CD4-positive, alpha-beta memory T cell (primary cell): ENCODE data around the gene LGALS1. TPM values are rescaled to one million over a fixed set of nuclear protein-coding genes. Genes with fewer than 3 reads are reported as not detected.
A peak's percentile ranks its signal among the peaks of the same experiment; 100 is the strongest.

ENCODE experiments used
- CTCF ChIA-PET: fragments of 350-600 bp; sonication (Branson Sonifier 250); formaldehyde crosslinking; loops from one replicate; lab custom pipeline; 2021; ENCODE audit warnings: inconsistent platforms; ENCODE audit not compliant: partially characterized antibody; lab: Charles Lee
- POLR2A ChIA-PET: fragments of 350-600 bp; sonication (Branson Sonifier 250); formaldehyde crosslinking; loops from one replicate; lab custom pipeline; 2021; ENCODE audit not compliant: partially characterized antibody; lab: Charles Lee
- DNase-seq, 5 donors: peaks; one replicate each; pipeline versions ENCODE4 v3.0.0 to v3.0.0-alpha.2; 2020 to 2022; ENCODE audit warnings: mixed read lengths in 1 of 5
- H3K27ac ChIP-seq: one replicate; pipeline ENCODE4 v1.7.0; 2013; ENCODE audit warnings: low read depth, low read length
- H3K27me3 ChIP-seq: 2 replicates; pipeline ENCODE4 v1.7.0; 2013; ENCODE audit warnings: mild to moderate bottlenecking, low read length, moderate library complexity; ENCODE audit not compliant: insufficient read depth
- H3K36me3 ChIP-seq: 2 replicates; pipeline ENCODE4 v1.7.0; 2013; ENCODE audit warnings: mild to moderate bottlenecking, low read length, moderate library complexity; ENCODE audit not compliant: insufficient read depth
- H3K4me1 ChIP-seq: 2 replicates; pipeline ENCODE4 v1.7.0; 2013; ENCODE audit warnings: mild to moderate bottlenecking, low read length, moderate library complexity; ENCODE audit not compliant: insufficient read depth
- H3K4me3 ChIP-seq, 2 donors: one replicate each; pipeline ENCODE4 v1.7.0; 2013; ENCODE audit warnings: low read length in 2 of 2, mild to moderate bottlenecking in 1 of 2
- H3K9me3 ChIP-seq, 2 donors: one replicate each; pipeline ENCODE4 v1.7.0; 2013; ENCODE audit warnings: low read length in 2 of 2, control low read depth in 1 of 2; ENCODE audit not compliant: control insufficient read depth in 1 of 2
- H3K27ac Mint-ChIP-seq, 7 donors: one replicate each; pipeline ENCODE4 v1.8.0; 2020 to 2021; ENCODE audit warnings: mixed read lengths in 7 of 7, mild to moderate bottlenecking in 6 of 7, inconsistent platforms in 3 of 7, moderate library complexity in 3 of 7
- H3K27me3 Mint-ChIP-seq, 2 donors: one replicate each; pipeline ENCODE4 v1.8.0; 2020 to 2021; ENCODE audit warnings: mixed read lengths in 2 of 2
- H3K36me3 Mint-ChIP-seq, 2 donors: one replicate each; pipeline ENCODE4 v1.8.0; 2020 to 2021; ENCODE audit warnings: mixed read lengths in 2 of 2, inconsistent platforms in 1 of 2, mild to moderate bottlenecking in 1 of 2
- H3K4me1 Mint-ChIP-seq, 4 donors: one replicate each; pipeline ENCODE4 v1.8.0; 2020 to 2021; ENCODE audit warnings: mixed read lengths in 4 of 4, mild to moderate bottlenecking in 1 of 4
- H3K4me3 Mint-ChIP-seq, 8 donors: one replicate each; pipeline ENCODE4 v1.8.0; 2020 to 2021; ENCODE audit warnings: mixed read lengths in 8 of 8, mild to moderate bottlenecking in 7 of 8, moderate library complexity in 6 of 8, inconsistent platforms in 3 of 8
- H3K9me3 Mint-ChIP-seq, 8 donors: one replicate each; pipeline ENCODE4 v1.8.0; 2020 to 2021; ENCODE audit warnings: mixed read lengths in 8 of 8, mild to moderate bottlenecking in 5 of 8, inconsistent platforms in 3 of 8, moderate library complexity in 1 of 8
- intact Hi-C: fragments of 100-400 bp; cut with micrococcal nuclease; formaldehyde crosslinking; loops from one replicate; pipeline ENCODE4 v1.15.1; 2023
- polyA plus RNA-seq, 2 donors: library from polyadenylated mRNA; unstranded; fragments of 300-500 nt; fragmentation: Illumina TruSeq; gene quantifications; one replicate each; pipeline ENCODE4 v1.2.3, GENCODE V29; 2021
- total RNA-seq, 2 experiments: library from RNA; stranded (reverse); gene quantifications; one replicate each; pipeline ENCODE4 v1.2.3, GENCODE V29; 2021

The LGALS1 gene
- total and polyA plus RNA-seq, 4 experiments from 2014 or later = 64.8 to 358 (median 192) TPM

GRCh38 chr22:37636949-37637273, 38.5 kb upstream of the LGALS1 start:
- H3K27me3 ChIP-seq = no peaks in the 10 kb centered on the region
- ChIA-PET CTCF (interaction anchor here (1.0 to 22.8 kb wide), 10 partner anchors 3 to 70 kb away, joined by 4 to 558 read pairs (median 10); partner anchors contain the start of genes GGA1, LGALS1, NOL12 and PDXP), POLR2A (interaction anchor here (0.8 to 12.1 kb wide), 9 partner anchors 8 to 49 kb away, joined by 3 to 247 read pairs (median 17); partner anchors contain the start of genes GGA1, LGALS1, NOL12 and PDXP)
- peaks cover 4% of the 10 kb centered on the region for H3K36me3 ChIP-seq
- Mint-ChIP-seq H3K4me1 (peaks cover 44 to 87% (median 60%) of the 10 kb centered on the region in 4 donors), H3K36me3 (peaks cover 0 to 27% of the 10 kb centered on the region in 2 donors), H3K27ac (peak overlapping the region; percentile 87 to 94 (median 91)), H3K4me3 (peak overlapping the region in 6 of 8 donors; percentile 9 to 96 (median 68)), H3K27me3 (no peaks in the 10 kb centered on the region), H3K9me3 (no peaks in the 10 kb centered on the region)
- no peak for DNase-seq
- H3K27ac ChIP-seq = peak overlapping the region; percentile 64
- H3K4me1 ChIP-seq = peaks cover 88% of the 10 kb centered on the region
- H3K4me3 ChIP-seq = no peak overlapping the region
- H3K9me3 ChIP-seq = no peaks in the 10 kb centered on the region
- intact Hi-C loops = loop anchor here (10.0 kb wide), 1 partner anchor 208 kb away; the partner anchor contains the start of genes ANKRD54 and EIF3L

GRCh38 chr22:37638391-37639069, 36.9 kb upstream of the LGALS1 start:
- H3K27ac Mint-ChIP-seq = peak overlapping the region; percentile 84 to 96 (median 92)
- intact Hi-C loops = loop anchor here (1.0 to 10.0 kb wide), 6 partner anchors 11 to 206 kb away; partner anchors contain the start of genes ANKRD54, EIF3L, GGA1 and PDXP
- H3K9me3 ChIP-seq = no peaks in the 10 kb centered on the region
- DNase-seq = peak; percentile 39 to 55 (median 49)
- peaks cover 5 to 34% of the 10 kb centered on the region in 2 donors for H3K36me3 Mint-ChIP-seq
- peaks cover 19% of the 10 kb centered on the region for H3K36me3 ChIP-seq
- H3K4me1 Mint-ChIP-seq = peaks cover 42 to 88% (median 63%) of the 10 kb centered on the region in 4 donors
- ChIA-PET CTCF (interaction anchor here (0.9 to 22.8 kb wide), 6 partner anchors 1 to 41 kb away, joined by 3 to 558 read pairs (median 75); partner anchors contain the start of genes GGA1, LGALS1, NOL12 and PDXP), POLR2A (interaction anchor here (0.9 to 12.1 kb wide), 8 partner anchors 10 to 48 kb away, joined by 3 to 247 read pairs (median 56); partner anchors contain the start of genes GGA1, LGALS1, NOL12 and PDXP)
- peak overlapping the region; percentile 89 to 98 (median 92) for H3K4me3 Mint-ChIP-seq
- H3K27me3 Mint-ChIP-seq = no peaks in the 10 kb centered on the region
- peak overlapping the region; percentile 33 to 75 for H3K4me3 ChIP-seq
- no peaks in the 10 kb centered on the region for H3K27me3 ChIP-seq
- peaks cover 88% of the 10 kb centered on the region for H3K4me1 ChIP-seq
- no peaks in the 10 kb centered on the region for H3K9me3 Mint-ChIP-seq
- H3K27ac ChIP-seq = peak overlapping the region; percentile 64

GRCh38 chr22:37639070-37639760, 36.2 kb upstream of the LGALS1 start, which contains the start of gene SH3BP1:
TSS of gene SH3BP1 (plus strand) at chr22:37639669. CDS start at chr22:37639788, 119 bp downstream.
- Mint-ChIP-seq H3K36me3 (peaks cover 10 to 36% of the 10 kb centered on the region in 2 donors), H3K4me1 (peaks cover 40 to 86% (median 62%) of the 10 kb centered on the region in 4 donors), H3K9me3 (no peaks in the 10 kb centered on the region), H3K27ac (peak within 1 kb of the TSS; percentile 90 to 97 (median 94)), H3K27me3 (no peaks in the 10 kb centered on the region), H3K4me3 (peak within 1 kb of the TSS; percentile 90 to 100 (median 94))
- H3K9me3 ChIP-seq = no peaks in the 10 kb centered on the region
- H3K4me3 ChIP-seq = peak within 1 kb of the TSS; percentile 75 to 84
- intact Hi-C loops = loop anchor here (1.0 to 10.0 kb wide), 5 partner anchors 16 to 206 kb away; partner anchors contain the start of genes ANKRD54, EIF3L, GGA1 and PDXP
- H3K4me1 ChIP-seq = peaks cover 85% of the 10 kb centered on the region
- no peaks in the 10 kb centered on the region for H3K27me3 ChIP-seq
- ChIA-PET CTCF (interaction anchor here (0.9 to 20.3 kb wide), 4 partner anchors 12 to 41 kb away, joined by 3 to 558 read pairs (median 304); partner anchors contain the start of genes GGA1, LGALS1, NOL12 and PDXP), POLR2A (interaction anchor here (0.6 to 12.1 kb wide), 12 partner anchors 10 to 47 kb away, joined by 3 to 247 read pairs (median 8); partner anchors contain the start of genes GGA1, LGALS1, NOL12 and PDXP)
- DNase-seq = peak; percentile 49 to 63 (median 50)
- peaks cover 24% of the 10 kb centered on the region for H3K36me3 ChIP-seq
- H3K27ac ChIP-seq = peak within 1 kb of the TSS; percentile 64

GRCh38 chr22:37639771-37640590, 35.5 kb upstream of the LGALS1 start:
- Histone ChIP-seq H3K27me3 (no peaks in the 10 kb centered on the region), H3K27ac (peak overlapping the region; percentile 64), H3K4me1 (peaks cover 78% of the 10 kb centered on the region), H3K4me3 (peak overlapping the region; percentile 75 to 84), H3K36me3 (peaks cover 32% of the 10 kb centered on the region), H3K9me3 (no peaks in the 10 kb centered on the region)
- Mint-ChIP-seq H3K4me3 (peak overlapping the region; percentile 90 to 100 (median 94)), H3K27me3 (no peaks in the 10 kb centered on the region), H3K27ac (peak overlapping the region; percentile 86 to 97 (median 91)), H3K4me1 (peaks cover 35 to 83% (median 59%) of the 10 kb centered on the region in 4 donors), H3K36me3 (peaks cover 10 to 40% of the 10 kb centered on the region in 2 donors), H3K9me3 (no peaks in the 10 kb centered on the region)
- ChIA-PET POLR2A (interaction anchor here (0.6 to 12.1 kb wide), 12 partner anchors 10 to 48 kb away, joined by 3 to 247 read pairs (median 4); partner anchors contain the start of genes GGA1, LGALS1, NOL12 and PDXP), CTCF (interaction anchor here (0.9 to 20.3 kb wide), 5 partner anchors 13 to 40 kb away, joined by 3 to 558 read pairs (median 221); partner anchors contain the start of genes GGA1, LGALS1, NOL12 and PDXP)
- intact Hi-C loops = loop anchor here (1.0 to 10.0 kb wide), 5 partner anchors 17 to 205 kb away; partner anchors contain the start of genes ANKRD54, EIF3L, GGA1 and PDXP
- peak in 2 of 5 donors; percentile 30 to 71 for DNase-seq

GRCh38 chr22:37640591-37641560, 34.6 kb upstream of the LGALS1 start:
- H3K4me3 Mint-ChIP-seq = peak overlapping the region; percentile 90 to 100 (median 94)
- peak overlapping the region; percentile 86 to 97 (median 91) for H3K27ac Mint-ChIP-seq
- Histone ChIP-seq H3K27me3 (no peaks in the 10 kb centered on the region), H3K4me3 (peak overlapping the region; percentile 75 to 84), H3K36me3 (peaks cover 41% of the 10 kb centered on the region), H3K27ac (peak overlapping the region; percentile 64), H3K4me1 (peaks cover 69% of the 10 kb centered on the region), H3K9me3 (no peaks in the 10 kb centered on the region)
- H3K36me3 Mint-ChIP-seq = peaks cover 16 to 46% of the 10 kb centered on the region in 2 donors
- H3K9me3 Mint-ChIP-seq = no peaks in the 10 kb centered on the region
- POLR2A ChIA-PET = interaction anchor here (0.8 to 12.1 kb wide), 10 partner anchors 9 to 49 kb away, joined by 3 to 247 read pairs (median 8); partner anchors contain the start of genes GGA1, LGALS1 and PDXP
- DNase-seq = peak in 2 of 5 donors; percentile 24 to 50
- no peaks in the 10 kb centered on the region for H3K27me3 Mint-ChIP-seq
- CTCF ChIA-PET = interaction anchor here (7.3 to 20.3 kb wide), 4 partner anchors 14 to 39 kb away, joined by 114 to 558 read pairs (median 357); partner anchors contain the start of genes GGA1, LGALS1, NOL12 and PDXP
- intact Hi-C loops = no loop called here
- peaks cover 35 to 74% (median 54%) of the 10 kb centered on the region in 4 donors for H3K4me1 Mint-ChIP-seq
